SK-N-SH treated with all-trans-retinoic acid at 6 μM for 48 hours (cell line): ENCODE data around the gene AMY2B.

Source experiments
- ARNTL ChIP-seq: fragments of 450-650 bp; formaldehyde crosslinking; IDR thresholded peaks from 2 replicates; pipeline ENCODE4 v1.5.0; 2020; ENCODE audit warnings: low read depth, mild to moderate bottlenecking, moderate library complexity, borderline replicate concordance
- BACH2 ChIP-seq: fragments of 250-450 bp; sonication (Bioruptor Pico); IDR thresholded peaks from 2 replicates; pipeline ENCODE4 v1.9.0; 2021; ENCODE audit warnings: mild to moderate bottlenecking, borderline replicate concordance
- CREB5 ChIP-seq: fragments of 250-450 bp; sonication (Bioruptor Pico); IDR thresholded peaks from 2 replicates; pipeline ENCODE4 v1.5.1; 2020; ENCODE audit warnings: low read depth, mild to moderate bottlenecking, moderate library complexity
- CSDC2 ChIP-seq: fragments of 250-450 bp; sonication (Bioruptor Pico); IDR thresholded peaks from 2 replicates; pipeline ENCODE4 v1.5.0; 2020; ENCODE audit warnings: mild to moderate bottlenecking, moderate library complexity
- PATZ1 ChIP-seq: fragments of 250-450 bp; sonication (Bioruptor Pico); IDR thresholded peaks from 2 replicates; pipeline ENCODE4 v1.8.0; 2020; ENCODE audit warnings: mild to moderate bottlenecking, moderate library complexity, borderline replicate concordance
- RARB ChIP-seq: fragments of 250-450 bp; sonication (Bioruptor Pico); IDR thresholded peaks from 2 replicates; pipeline ENCODE4 v1.8.0; 2021; ENCODE audit warnings: mild to moderate bottlenecking, moderate library complexity
- SNAI2 ChIP-seq: fragments of 250-450 bp; sonication (Bioruptor Pico); IDR thresholded peaks from 2 replicates; pipeline ENCODE4 v1.5.0; 2020; ENCODE audit warnings: mild to moderate bottlenecking, moderate library complexity
- TCF4 ChIP-seq: fragments of 250-450 bp; sonication (Bioruptor Pico); IDR thresholded peaks from 2 replicates; pipeline ENCODE4 v1.8.0; 2021; ENCODE audit warnings: mild to moderate bottlenecking, moderate library complexity, borderline replicate concordance
- TSHZ2 ChIP-seq: fragments of 250-450 bp; sonication (Bioruptor Pico); IDR thresholded peaks from 2 replicates; pipeline ENCODE4 v1.5.0; 2020; ENCODE audit warnings: mild to moderate bottlenecking, moderate library complexity
- ZNF70 ChIP-seq: fragments of 450-650 bp; formaldehyde crosslinking; IDR thresholded peaks from 2 replicates; pipeline ENCODE4 v1.5.0; 2020; ENCODE audit warnings: mild to moderate bottlenecking, moderate library complexity
- ZNF8 ChIP-seq: fragments of 450-650 bp; formaldehyde crosslinking; IDR thresholded peaks from 2 replicates; pipeline ENCODE4 v1.5.0; 2020; ENCODE audit warnings: mild to moderate bottlenecking, moderate library complexity

- TF ChIP-seq ZNF70 (no peak), CSDC2 (CRISPR knock-in tag) (no peak), PATZ1 (CRISPR knock-in tag) (no peak), SNAI2 (no peak), ZNF8 (no peak), CREB5 (CRISPR knock-in tag) (no peak), ARNTL (no peak), TSHZ2 (no peak), TCF4 (CRISPR knock-in tag) (no peak), RARB (no peak), BACH2 (CRISPR knock-in tag) (no peak)
Measured at GRCh38 chr1:103616362-103616761, 45.0 kb downstream of the AMY2B start.
